ENCODE results near the gene APLP2. TPM values are rescaled to one million over a fixed set of nuclear protein-coding genes. Genes with fewer than 3 reads are reported as not detected.

Gene APLP2
- total RNA-seq, 1 experiment from 2014 or later: 2,076 TPM

DNA sequence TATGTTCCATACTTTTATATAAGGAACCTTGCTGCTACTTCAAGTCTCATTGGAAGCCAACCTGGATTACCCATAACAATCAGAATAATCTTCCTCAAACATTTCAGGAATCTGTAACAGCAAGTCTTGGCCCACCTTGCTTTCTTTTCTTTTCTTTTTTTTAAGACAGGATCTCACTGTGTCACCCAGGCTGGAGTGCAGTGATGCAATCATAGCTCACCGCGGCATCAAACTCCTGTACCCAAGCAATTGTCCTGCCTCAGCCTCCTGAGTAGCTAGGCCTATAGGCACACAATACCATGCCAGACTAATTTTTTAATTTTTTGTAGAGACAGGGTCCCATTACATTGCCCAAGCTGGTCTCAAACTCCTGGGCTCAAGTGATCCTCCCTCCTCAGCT is 37.7 kb upstream of the APLP2 start:
- Mint-ChIP-seq H3K36me3 (ENCODE audit: insufficient read depth, unreplicated experiment) (no peaks in the 10 kb centered on the region), H3K4me1 (ENCODE audit: low read depth, unreplicated experiment) (peaks cover 44% of the 10 kb centered on the region), H3K27ac (ENCODE audit: unreplicated experiment) (peak overlapping the region; percentile 49), H3K27me3 (ENCODE audit: insufficient read depth, unreplicated experiment) (no peaks in the 10 kb centered on the region), H3K4me3 (ENCODE audit: unreplicated experiment) (peak overlapping the region; percentile 12), H3K9me3 (ENCODE audit: unreplicated experiment) (no peaks in the 10 kb centered on the region)
- intact Hi-C loops (cut with micrococcal nuclease; ENCODE audit: unreplicated experiment): loop anchor here (1.0 to 2.0 kb wide), 6 partner anchors 9 to 149 kb away; partner anchors contain the start of genes APLP2 and PRDM10
- H3K9me3 ChIP-seq: no peaks in the 10 kb centered on the region; the same call in 1 of the 2 replicates
- peaks cover 54% of the 10 kb centered on the region for H3K4me1 ChIP-seq
- no peak overlapping the region for H3K4me3 ChIP-seq (ENCODE audit: low read depth, low read length)
- H3K36me3 ChIP-seq (ENCODE audit: control insufficient read depth, insufficient read depth, low read length): no peaks in the 10 kb centered on the region
- CTCF ChIA-PET: interaction anchor here (1.0 to 1.4 kb wide), 4 partner anchors 15 to 100 kb away, joined by 3 to 4 read pairs (median 3); no protein-coding TSS in a partner anchor
- no TSS peak for BruUV-seq (replicated peaks)
- no peak for TF ChIP-seq CTCF (IDR thresholded peaks at IDR 0.05; ENCODE audit: insufficient read depth in 1 of 2, low read depth in 1 of 2, low read length in 1 of 2, severe bottlenecking in 1 of 2, unreplicated experiment in 1 of 2)
- POLR2A ChIA-PET: interaction anchor here (0.6 to 1.7 kb wide), 5 partner anchors 23 to 114 kb away, joined by 3 to 31 read pairs (median 3); partner anchors contain the start of gene PRDM10
- H3K27me3 ChIP-seq (replicated peaks; ENCODE audit: control insufficient read depth, insufficient read depth, low read length): no peaks in the 10 kb centered on the region
- DNase-seq: peak; percentile 77 to 79

DNA sequence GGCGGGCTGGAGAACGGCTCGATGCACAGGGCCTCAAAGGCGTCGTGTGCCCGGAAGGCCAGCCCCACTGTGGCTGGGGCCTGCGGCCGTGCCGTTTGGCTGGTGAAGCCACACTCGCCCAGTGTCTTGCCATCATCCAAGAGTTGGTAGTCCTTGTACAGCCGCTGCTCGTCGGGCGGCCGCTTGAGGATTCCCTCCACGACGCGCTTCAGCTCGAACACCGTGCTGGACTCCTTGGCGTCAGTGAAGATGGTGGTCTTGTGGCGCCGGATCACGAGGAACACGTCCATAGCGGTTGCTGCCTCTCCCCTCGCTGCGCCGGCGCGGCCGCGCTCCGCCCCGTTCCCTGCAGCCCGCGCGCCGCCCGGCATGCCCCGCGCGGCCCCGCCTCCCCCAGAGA is 36.8 kb upstream of the APLP2 start:
- TF ChIP-seq CTCF (IDR thresholded peaks at IDR 0.05; ENCODE audit: insufficient read depth in 1 of 2, low read depth in 1 of 2, low read length in 1 of 2, severe bottlenecking in 1 of 2, unreplicated experiment in 1 of 2): no peak

DNA sequence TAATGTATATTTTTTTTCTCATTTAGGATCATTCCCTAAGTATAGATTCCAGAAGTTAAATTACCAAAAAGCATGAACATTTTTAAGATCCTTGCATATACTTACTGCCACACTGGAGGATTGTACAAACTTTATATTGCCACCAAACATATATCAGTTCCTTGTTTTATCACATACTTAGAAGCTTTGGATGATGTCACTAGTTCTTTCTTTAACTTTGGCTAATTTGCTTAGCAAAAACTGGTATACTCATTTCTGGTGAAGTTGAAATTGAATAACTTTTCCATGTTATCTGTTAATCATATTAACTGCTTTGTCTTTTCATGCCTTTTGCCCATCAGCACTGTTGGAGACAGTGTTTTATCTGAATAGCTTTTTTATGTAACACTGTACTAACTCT is 35.5 kb upstream of the APLP2 start:
- H3K36me3 Mint-ChIP-seq (ENCODE audit: insufficient read depth, unreplicated experiment): no peaks in the 10 kb centered on the region
- no peaks in the 10 kb centered on the region for H3K9me3 Mint-ChIP-seq (ENCODE audit: unreplicated experiment)
- Histone ChIP-seq H3K4me1 (peaks cover 62% of the 10 kb centered on the region), H3K36me3 (ENCODE audit: control insufficient read depth, insufficient read depth, low read length) (no peaks in the 10 kb centered on the region), H3K9me3 (no peaks in the 10 kb centered on the region; the same call in 1 of the 2 replicates), H3K4me3 (ENCODE audit: low read depth, low read length) (no peak overlapping the region), H3K27me3 (replicated peaks; ENCODE audit: control insufficient read depth, insufficient read depth, low read length) (no peaks in the 10 kb centered on the region)
- intact Hi-C loops (cut with micrococcal nuclease; ENCODE audit: unreplicated experiment): no loop called here
- ChIA-PET CTCF (interaction anchor here (1.1 kb wide), 1 partner anchor 32 kb away, joined by 5 read pairs; the partner anchor contains the start of gene PRDM10), POLR2A (no interaction called here)
- H3K4me3 Mint-ChIP-seq (ENCODE audit: unreplicated experiment): no peak overlapping the region
- BruUV-seq (replicated peaks): no TSS peak
- H3K27me3 Mint-ChIP-seq (ENCODE audit: insufficient read depth, unreplicated experiment): no peaks in the 10 kb centered on the region
- no peak for DNase-seq
- TF ChIP-seq CTCF (IDR thresholded peaks at IDR 0.05; ENCODE audit: insufficient read depth in 1 of 2, low read depth in 1 of 2, low read length in 1 of 2, severe bottlenecking in 1 of 2, unreplicated experiment in 1 of 2): no peak
- H3K4me1 Mint-ChIP-seq (ENCODE audit: low read depth, unreplicated experiment): peaks cover 48% of the 10 kb centered on the region
- H3K27ac Mint-ChIP-seq (ENCODE audit: unreplicated experiment): no peak overlapping the region

More for the DNA sequence above, 36.8 kb upstream of the APLP2 start:
- peak overlapping the region; percentile 49 for H3K27ac Mint-ChIP-seq (ENCODE audit: unreplicated experiment)
- Histone ChIP-seq H3K4me1 (peaks cover 64% of the 10 kb centered on the region), H3K36me3 (ENCODE audit: control insufficient read depth, insufficient read depth, low read length) (no peaks in the 10 kb centered on the region), H3K4me3 (ENCODE audit: low read depth, low read length) (no peak overlapping the region), H3K9me3 (no peaks in the 10 kb centered on the region; the same call in 1 of the 2 replicates), H3K27me3 (replicated peaks; ENCODE audit: control insufficient read depth, insufficient read depth, low read length) (no peaks in the 10 kb centered on the region)
- H3K4me3 Mint-ChIP-seq (ENCODE audit: unreplicated experiment): no peak overlapping the region
- ChIA-PET POLR2A (no interaction called here), CTCF (interaction anchor here (1.3 kb wide), 1 partner anchor 34 kb away, joined by 4 read pairs; no protein-coding TSS in a partner anchor)
- no TSS peak for BruUV-seq (replicated peaks)
- no peaks in the 10 kb centered on the region for H3K27me3 Mint-ChIP-seq (ENCODE audit: insufficient read depth, unreplicated experiment)
- no peak for DNase-seq
- H3K9me3 Mint-ChIP-seq (ENCODE audit: unreplicated experiment): no peaks in the 10 kb centered on the region
- intact Hi-C loops (cut with micrococcal nuclease; ENCODE audit: unreplicated experiment): no loop called here
- peaks cover 47% of the 10 kb centered on the region for H3K4me1 Mint-ChIP-seq (ENCODE audit: low read depth, unreplicated experiment)
- H3K36me3 Mint-ChIP-seq (ENCODE audit: insufficient read depth, unreplicated experiment): no peaks in the 10 kb centered on the region
